Cardiac ventricle fibroblast (primary cell): ENCODE measurements around the gene KREMEN2. TPM values are rescaled to one million over a fixed set of nuclear protein-coding genes. Genes with fewer than 3 reads are reported as not detected.

Source experiments
- total RNA-seq: library from RNA; depleted of rRNA; stranded (reverse); fragments of >200 nt; gene quantifications from 2 replicates; pipeline ENCODE4 v1.2.3, GENCODE V29; 2015

Gene KREMEN2, protein sequence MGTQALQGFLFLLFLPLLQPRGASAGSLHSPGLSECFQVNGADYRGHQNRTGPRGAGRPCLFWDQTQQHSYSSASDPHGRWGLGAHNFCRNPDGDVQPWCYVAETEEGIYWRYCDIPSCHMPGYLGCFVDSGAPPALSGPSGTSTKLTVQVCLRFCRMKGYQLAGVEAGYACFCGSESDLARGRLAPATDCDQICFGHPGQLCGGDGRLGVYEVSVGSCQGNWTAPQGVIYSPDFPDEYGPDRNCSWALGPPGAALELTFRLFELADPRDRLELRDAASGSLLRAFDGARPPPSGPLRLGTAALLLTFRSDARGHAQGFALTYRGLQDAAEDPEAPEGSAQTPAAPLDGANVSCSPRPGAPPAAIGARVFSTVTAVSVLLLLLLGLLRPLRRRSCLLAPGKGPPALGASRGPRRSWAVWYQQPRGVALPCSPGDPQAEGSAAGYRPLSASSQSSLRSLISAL
- total RNA-seq = not detected in 2 replicates

DNA sequence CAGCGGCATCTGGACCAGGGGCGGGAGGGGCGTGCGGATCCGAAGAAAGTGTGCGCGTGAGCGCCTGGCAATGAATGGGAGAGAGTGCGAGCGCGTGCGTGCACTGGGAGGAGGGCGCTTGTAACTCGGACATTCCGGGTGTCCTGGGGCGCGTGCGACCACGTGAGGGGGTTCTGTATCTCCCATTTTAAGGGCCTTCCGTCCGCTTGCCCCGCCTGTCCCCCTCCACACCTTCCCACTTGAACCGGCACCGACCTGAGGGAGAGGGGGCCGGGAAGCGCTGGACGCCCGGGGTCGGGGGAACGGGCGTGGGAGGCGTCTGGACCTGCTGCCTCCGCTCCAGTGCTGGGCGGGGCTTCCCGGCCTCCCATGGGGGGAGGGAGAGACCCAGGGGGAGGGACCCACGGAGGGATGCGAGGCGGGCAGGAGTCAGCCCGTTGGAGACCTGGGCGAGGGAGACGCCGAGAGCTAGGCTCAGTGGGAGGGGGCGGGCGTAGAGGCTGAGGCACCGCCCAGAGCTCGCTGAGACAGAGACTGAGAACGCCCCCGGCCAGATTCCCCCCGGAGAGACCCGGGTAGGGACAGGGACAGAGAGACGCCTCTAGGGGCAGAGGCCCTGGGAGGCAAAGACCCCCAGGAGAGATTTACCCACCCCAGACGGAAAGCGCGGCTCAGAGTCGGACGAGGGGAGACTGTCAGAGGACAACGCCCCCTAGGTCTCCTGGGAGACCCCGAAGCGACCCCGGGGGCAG is at the start of gene KREMEN2:
Gene KREMEN2, plus strand, starts transcription at position 553 of the 752 bp plus-strand sequence. CDS start 246 bp downstream, outside the sequence.

DNA sequence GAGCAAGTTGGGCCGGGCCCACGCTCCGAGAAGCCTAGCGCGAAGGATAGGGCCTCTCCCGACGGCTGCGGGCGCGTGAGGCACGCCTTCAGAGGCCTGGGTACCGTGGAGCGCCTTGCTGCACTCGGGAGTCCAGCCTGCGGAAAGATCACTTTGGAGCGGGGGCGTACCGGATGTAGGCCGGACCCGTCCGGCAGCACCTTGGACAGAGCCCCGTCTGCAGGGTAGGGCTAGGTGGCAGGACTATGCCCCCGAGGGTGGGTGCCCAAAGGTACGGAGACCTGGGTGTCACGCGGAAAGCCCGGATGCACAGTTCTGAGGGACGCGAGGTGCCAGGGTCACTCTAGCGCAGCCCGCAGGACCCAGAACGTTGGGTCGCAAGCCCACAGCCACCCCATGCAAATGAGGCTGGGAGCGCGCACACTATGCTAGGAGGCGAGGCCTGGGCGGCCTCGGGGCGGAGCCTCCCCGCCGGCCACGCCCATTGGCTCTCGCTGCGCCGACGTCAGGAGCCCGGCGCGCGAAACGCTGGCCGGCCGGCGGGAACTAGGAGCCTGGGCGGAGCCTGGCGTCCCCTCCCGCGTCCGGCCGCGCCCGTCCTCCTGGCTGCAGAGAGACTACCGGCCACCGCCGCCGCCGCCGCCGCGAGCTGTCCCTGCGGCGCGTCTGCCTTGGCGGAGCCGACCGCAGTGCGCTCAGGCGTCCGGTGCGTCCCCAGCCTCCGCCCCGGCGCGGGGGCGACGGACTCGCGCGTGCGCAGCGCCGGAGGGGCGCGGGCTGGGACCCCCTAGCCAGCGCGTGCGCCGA is 4.9 kb downstream of the KREMEN2 start, which contains the start of gene PAQR4:
Gene PAQR4, plus strand, starts transcription at position 611 of the 807 bp plus-strand sequence. CDS start 327 bp downstream, outside the sequence.

DNA sequence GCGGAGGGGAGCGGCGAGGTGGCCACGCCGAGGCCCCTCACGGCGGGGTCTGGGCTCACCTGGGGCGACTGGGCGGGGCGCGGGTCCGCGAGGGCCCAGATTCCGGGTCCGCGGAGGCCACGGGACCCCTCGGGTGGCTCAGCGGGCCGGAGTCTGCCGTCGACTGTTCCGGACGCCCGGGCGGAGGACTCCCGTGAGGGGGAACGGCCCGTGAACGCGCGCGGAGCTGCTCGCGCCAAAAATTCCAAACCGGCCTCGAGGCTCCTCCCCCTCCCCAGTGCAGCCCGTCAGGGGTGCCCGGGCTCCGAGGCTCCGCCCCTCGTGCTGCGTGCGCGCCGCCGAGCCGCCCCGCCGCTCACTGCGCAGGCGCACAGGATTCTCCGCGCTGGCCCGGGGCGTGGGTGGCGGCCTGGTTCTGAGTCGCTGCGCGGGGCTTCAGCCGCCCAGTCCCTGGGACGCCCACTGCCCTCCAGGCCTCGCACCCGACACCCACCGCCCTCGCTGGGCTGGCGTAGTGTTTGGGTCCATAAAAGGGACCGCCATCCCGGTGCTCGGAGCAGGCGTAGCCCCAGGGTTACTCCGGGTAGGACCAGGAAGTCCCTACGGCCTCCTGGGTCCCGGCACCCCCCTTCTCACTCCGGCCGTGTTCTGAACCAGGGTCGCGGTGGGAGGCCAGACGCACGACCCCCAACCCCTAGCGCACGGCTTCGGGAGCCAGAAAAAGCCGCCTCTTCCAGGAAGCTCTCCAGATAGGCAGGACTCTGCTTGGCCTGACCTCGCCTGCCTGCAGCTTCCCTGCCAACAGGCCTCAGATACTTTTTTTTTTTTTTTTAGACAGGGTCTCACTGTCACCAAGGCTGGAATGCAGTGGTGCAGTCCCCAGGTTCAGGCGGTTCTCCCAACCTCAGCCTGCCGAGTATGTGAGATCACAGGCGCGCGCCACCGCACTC is 16.4 kb downstream of the KREMEN2 start, which contains the start of gene PKMYT1:
Gene PKMYT1, minus strand, starts transcription at position 220 of the 950 bp plus-strand sequence. CDS start 789 bp downstream, outside the sequence.

DNA sequence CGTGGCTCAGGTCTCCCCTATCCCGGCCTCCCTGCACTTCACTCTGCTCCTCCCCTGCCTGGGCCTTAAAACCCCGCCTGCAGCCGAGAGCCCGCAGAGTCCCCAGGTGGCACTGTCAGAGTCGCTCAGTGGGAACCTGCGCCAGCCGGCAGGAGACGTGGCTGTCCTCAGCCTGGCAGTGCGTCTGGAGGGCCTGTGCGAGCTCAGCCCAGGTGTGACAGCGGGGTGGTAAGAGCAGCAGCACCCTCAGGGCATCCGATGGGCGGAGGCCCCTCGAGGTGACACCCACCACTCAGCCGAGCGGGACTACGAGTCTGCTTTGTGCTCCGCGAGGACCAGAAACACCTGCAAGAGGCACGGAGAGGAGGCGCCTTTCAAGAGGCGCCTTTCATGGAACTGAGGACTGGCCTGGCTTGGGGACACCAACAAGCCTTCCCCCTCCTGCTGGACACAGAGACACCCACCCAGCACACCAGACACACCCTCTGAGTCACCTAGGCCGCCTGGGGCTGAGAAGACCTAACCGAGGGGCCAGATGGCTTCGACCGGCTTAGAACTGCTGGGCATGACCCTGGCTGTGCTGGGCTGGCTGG is 48.8 kb downstream of the KREMEN2 start, which contains the start of gene CLDN9:
Gene CLDN9, plus strand, starts transcription at position 96 of the 593 bp plus-strand sequence. Its CDS starts 440 bp downstream, at position 536.

Other genes starting within 250 kb of the KREMEN2 start
- gene PRSS27, start 244.1 kb upstream of the KREMEN2 start, total RNA-seq = 0.05 and 0.12 TPM in 2 replicates
- gene SRRM2, start 211.6 kb upstream of the KREMEN2 start, total RNA-seq = 93.7 and 119 TPM in 2 replicates
- 671 and 1,192 TPM in 2 replicates for gene ELOB, start 187.0 kb upstream of the KREMEN2 start, total RNA-seq
- not detected in 2 replicates for gene PRSS33, start 176.7 kb upstream of the KREMEN2 start, total RNA-seq
- gene PRSS41, start 165.8 kb upstream of the KREMEN2 start, total RNA-seq = not detected in 2 replicates
- gene PRSS21, start 147.0 kb upstream of the KREMEN2 start, total RNA-seq = 1.00 TPM in 1 of 2 replicates, not detected in the other
- gene ZG16B, start 134.0 kb upstream of the KREMEN2 start, total RNA-seq = 0.25 and 0.78 TPM in 2 replicates
- not detected in 2 replicates for gene PRSS22, start 106.1 kb upstream of the KREMEN2 start, total RNA-seq
- 83.2 and 90.0 TPM in 2 replicates for gene FLYWCH2, start 81.1 kb upstream of the KREMEN2 start, total RNA-seq
- gene FLYWCH1, start 52.3 kb upstream of the KREMEN2 start, total RNA-seq = 32.0 and 41.6 TPM in 2 replicates
- 1.4 and 2.0 TPM in 2 replicates for gene PAQR4, start 5.1 kb downstream of the KREMEN2 start, total RNA-seq
- gene PKMYT1, start 16.2 kb downstream of the KREMEN2 start, total RNA-seq = 1.1 and 2.5 TPM in 2 replicates
- not detected in 2 replicates for gene CLDN9, start 48.6 kb downstream of the KREMEN2 start, total RNA-seq
- gene CLDN6, start 53.9 kb downstream of the KREMEN2 start, total RNA-seq = not detected in 2 replicates
- 52.3 and 76.3 TPM in 2 replicates for gene TNFRSF12A, start 56.1 kb downstream of the KREMEN2 start, total RNA-seq
- 21.2 and 25.1 TPM in 2 replicates for gene HCFC1R1, start 59.7 kb downstream of the KREMEN2 start, total RNA-seq
- 17.3 and 20.0 TPM in 2 replicates for gene THOC6, start 59.8 kb downstream of the KREMEN2 start, total RNA-seq
- gene BICDL2, start 72.7 kb downstream of the KREMEN2 start, total RNA-seq = 0.15 and 0.25 TPM in 2 replicates
- gene MMP25, start 82.3 kb downstream of the KREMEN2 start, total RNA-seq = not detected in 2 replicates
- 20.7 and 26.7 TPM in 2 replicates for gene IL32, start 101.4 kb downstream of the KREMEN2 start, total RNA-seq
- gene ZSCAN10, start 135.0 kb downstream of the KREMEN2 start, total RNA-seq = not detected in 2 replicates
- 11.3 and 11.6 TPM in 2 replicates for gene ZNF205, start 148.3 kb downstream of the KREMEN2 start, total RNA-seq
- 7.8 and 11.2 TPM in 2 replicates for gene ZNF213, start 170.8 kb downstream of the KREMEN2 start, total RNA-seq
- not detected in 2 replicates for gene OR1F1, start 223.9 kb downstream of the KREMEN2 start, total RNA-seq